Pancreas (tissue), 10 donors: ENCODE results near the gene CCR5AS.
A peak's percentile ranks its signal among the peaks of the same experiment; 100 is the strongest.

ENCODE experiments used
- ATAC-seq, 4 donors: fragments of 200-7000 bp; cut with Tn5 transposase; one replicate each; pipeline versions ENCODE4 v1.8.0 to v1.9.1; 2020; ENCODE audit warnings: mild to moderate bottlenecking in 4 of 4, moderate library complexity in 4 of 4
- DNase-seq, 6 donors: peaks; one replicate each; pipeline ENCODE4 v3.0.0-alpha.2; 2020
- FAIRE-seq: peaks from 2 replicates; lab custom pipeline; 2012; peaks lifted over from hg19 to GRCh38; lab: Jason Lieb, UNC
- H3K27ac ChIP-seq, 4 donors: fragments of 200-600 bp; sonication (generic); 1 replicate in 3 of 4; 2 replicates in 1 of 4; pipeline versions ENCODE4 v1.5.0 to v1.8.0; 2020
- H3K27me3 ChIP-seq, 4 donors: fragments of 200-600 bp; one replicate each; pipeline ENCODE4 v1.8.0; 2021
- H3K36me3 ChIP-seq, 3 donors: fragments of 200-600 bp; sonication (generic) in 1 of 3; one replicate each; pipeline versions ENCODE4 v1.5.0 to v1.8.0; 2020 to 2021
- H3K4me1 ChIP-seq, 3 donors: fragments of 200-600 bp; one replicate each; pipeline ENCODE4 v1.8.0; 2021
- H3K4me3 ChIP-seq, 4 donors: fragments of 200-600 bp; sonication (generic) in 2 of 4; one replicate each; pipeline versions ENCODE4 v1.5.0 to v1.8.0; 2020 to 2021
- H3K9me3 ChIP-seq, 4 donors: fragments of 200-600 bp; one replicate each; pipeline ENCODE4 v1.8.0; 2021
- WGBS, 2 donors: extraction: QIAGEN DNeasy Blood & Tissue Kit; methylation state at CpG; one replicate each; pipeline ENCODE4 v1.1.7; 2013; 5-methylcytosine and 5-hydroxymethylcytosine counted together
- intact Hi-C, 3 donors: fragments of 100-400 bp; cut with DNase I; formaldehyde crosslinking; loops; one replicate each; pipeline versions ENCODE4 v1.11.1 to v1.14.2; 2022
- TF ChIP-seq, protein P1 (sequence below), 4 donors: fragments of 200-600 bp; sonication (generic) in 3 of 4; IDR thresholded peaks; one replicate each; pipeline versions ENCODE4 v1.5.0 to v1.8.0; 2021; ENCODE audit warnings: antibody characterized with exemption in 4 of 4
- donor health status: healthy with polysubstance abuse.
- donor health status: DM: no; HTN: no; CAD: no; lungs with moderate emphysema.
- donor health status: DM: no; HTN: no; CAD: no.
- donor health status: control.
- donor health status: control.
- donor health status: Bipolar disorder and iron deficiency.
- donor health status: DM: yes; HTN: yes; CAD: no.
- donor health status: DM: no; HTN: no; CAD: no.
- donor health status: DM: no; HTN: no; CAD: no.
- donor health status: DM: yes; HTN: yes; CAD: no.

The CCR5AS gene

DNA sequence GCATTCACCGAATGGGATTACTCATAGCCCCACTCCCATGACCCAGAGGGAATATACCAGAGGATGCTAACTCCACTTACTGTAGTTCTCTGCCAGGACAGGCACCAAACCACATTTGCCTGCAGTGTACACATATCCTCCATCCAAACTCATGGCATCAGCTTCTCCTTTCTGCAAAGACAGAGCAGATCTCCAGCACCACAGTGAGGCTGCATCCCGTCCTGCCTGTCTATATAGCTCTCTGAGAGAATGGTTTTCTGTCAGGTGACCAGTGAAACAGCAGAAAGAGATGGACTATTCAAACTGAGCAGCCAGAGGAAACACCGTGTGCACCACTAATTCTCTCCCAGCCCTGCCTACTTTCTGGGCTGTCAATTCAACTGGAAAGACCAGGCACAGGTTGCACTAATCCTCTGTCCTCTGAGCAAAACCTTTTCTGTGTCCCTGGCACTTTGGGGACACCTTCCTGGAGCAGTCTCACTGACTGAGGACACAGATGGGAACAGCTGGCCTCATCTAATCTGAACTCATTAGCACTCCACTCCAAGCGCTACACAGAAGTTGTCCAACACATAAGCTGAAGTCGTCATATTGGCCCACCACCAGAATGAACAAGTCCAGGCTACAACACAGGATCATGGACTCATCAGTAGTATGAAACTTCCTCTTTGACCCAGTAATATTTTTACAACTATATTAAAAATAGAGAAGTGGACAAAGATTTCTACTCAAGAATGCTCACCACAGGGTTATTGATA is 40.5 kb upstream of the CCR5AS start:
- intact Hi-C loops = no loop called here
- Histone ChIP-seq H3K4me1 (no peaks in the 10 kb centered on the region), H3K9me3 (no peaks in the 10 kb centered on the region), H3K27ac (no peak overlapping the region), H3K27me3 (no peaks in the 10 kb centered on the region), H3K4me3 (no peak overlapping the region), H3K36me3 (peaks cover 0 to 16% (median 0%) of the 10 kb centered on the region in 3 donors)
- ATAC-seq = peak in 1 of 4 donors; percentile 41
- DNase-seq = no peak
- WGBS, 2 donors = 74 to 85% methylated on average over 5 of the region's 5 CpGs
- TF ChIP-seq, protein P1, sequence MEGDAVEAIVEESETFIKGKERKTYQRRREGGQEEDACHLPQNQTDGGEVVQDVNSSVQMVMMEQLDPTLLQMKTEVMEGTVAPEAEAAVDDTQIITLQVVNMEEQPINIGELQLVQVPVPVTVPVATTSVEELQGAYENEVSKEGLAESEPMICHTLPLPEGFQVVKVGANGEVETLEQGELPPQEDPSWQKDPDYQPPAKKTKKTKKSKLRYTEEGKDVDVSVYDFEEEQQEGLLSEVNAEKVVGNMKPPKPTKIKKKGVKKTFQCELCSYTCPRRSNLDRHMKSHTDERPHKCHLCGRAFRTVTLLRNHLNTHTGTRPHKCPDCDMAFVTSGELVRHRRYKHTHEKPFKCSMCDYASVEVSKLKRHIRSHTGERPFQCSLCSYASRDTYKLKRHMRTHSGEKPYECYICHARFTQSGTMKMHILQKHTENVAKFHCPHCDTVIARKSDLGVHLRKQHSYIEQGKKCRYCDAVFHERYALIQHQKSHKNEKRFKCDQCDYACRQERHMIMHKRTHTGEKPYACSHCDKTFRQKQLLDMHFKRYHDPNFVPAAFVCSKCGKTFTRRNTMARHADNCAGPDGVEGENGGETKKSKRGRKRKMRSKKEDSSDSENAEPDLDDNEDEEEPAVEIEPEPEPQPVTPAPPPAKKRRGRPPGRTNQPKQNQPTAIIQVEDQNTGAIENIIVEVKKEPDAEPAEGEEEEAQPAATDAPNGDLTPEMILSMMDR (IDR thresholded peaks at IDR 0.05) = no peak
- FAIRE-seq = no peak

DNA sequence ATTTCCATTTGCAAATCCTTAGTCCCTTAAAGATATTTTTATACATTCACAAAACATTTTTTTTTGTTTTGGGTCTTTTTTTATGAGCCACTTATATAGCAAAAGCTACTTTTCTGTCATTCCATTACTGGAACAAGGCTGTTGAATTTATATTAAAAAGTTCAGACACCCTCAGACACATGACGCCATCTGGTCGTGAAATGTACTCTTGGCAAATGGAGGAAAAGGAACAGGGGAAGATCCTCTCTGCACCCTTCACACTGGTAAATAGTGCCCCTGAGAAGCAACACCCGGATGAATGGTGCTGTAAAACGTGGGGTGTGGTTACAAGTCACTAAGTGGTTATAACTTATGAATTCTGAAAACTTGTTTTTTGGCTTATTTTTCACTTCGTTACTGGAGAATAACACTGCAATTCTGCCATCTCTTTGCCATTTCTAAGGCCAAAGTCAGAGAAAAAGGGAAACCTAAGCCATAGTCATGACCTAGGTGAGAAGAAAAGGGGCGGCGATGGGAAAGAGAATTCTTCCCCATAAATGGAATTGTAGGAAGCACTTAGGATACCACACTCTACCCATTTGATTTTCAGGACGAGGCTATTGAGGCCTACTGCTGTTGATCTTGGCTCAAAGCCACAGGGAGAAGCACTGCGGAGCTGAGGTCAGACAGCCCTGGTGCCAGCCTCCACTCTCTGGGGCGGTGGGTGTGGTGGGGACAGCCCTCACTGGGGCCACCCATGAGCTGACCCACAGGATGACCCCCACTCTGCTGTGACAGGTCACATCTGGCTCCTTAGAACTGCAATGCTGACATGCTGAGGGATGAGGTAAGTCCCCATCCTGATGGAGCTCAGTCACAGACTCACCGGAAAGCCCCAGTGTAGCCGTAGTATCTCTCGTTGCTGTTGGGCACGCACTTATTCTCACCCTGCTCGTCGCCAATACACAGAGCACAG is 36.0 kb upstream of the CCR5AS start:
- DNase-seq (no peak), ATAC-seq (peak in 2 of 4 donors; percentile 37 to 68), FAIRE-seq (no peak)
- Histone ChIP-seq H3K36me3 (peaks cover 0 to 22% (median 0%) of the 10 kb centered on the region in 3 donors), H3K9me3 (no peaks in the 10 kb centered on the region), H3K4me3 (no peak overlapping the region), H3K27me3 (no peaks in the 10 kb centered on the region), H3K27ac (no peak overlapping the region), H3K4me1 (no peaks in the 10 kb centered on the region)
- 66 to 70% methylated on average over 16 of the region's 16 CpGs for WGBS, 2 donors
- intact Hi-C loops = no loop called here
- TF ChIP-seq, protein P1 (IDR thresholded peaks at IDR 0.05) = peak in 1 of 4 donors; percentile 35

DNA sequence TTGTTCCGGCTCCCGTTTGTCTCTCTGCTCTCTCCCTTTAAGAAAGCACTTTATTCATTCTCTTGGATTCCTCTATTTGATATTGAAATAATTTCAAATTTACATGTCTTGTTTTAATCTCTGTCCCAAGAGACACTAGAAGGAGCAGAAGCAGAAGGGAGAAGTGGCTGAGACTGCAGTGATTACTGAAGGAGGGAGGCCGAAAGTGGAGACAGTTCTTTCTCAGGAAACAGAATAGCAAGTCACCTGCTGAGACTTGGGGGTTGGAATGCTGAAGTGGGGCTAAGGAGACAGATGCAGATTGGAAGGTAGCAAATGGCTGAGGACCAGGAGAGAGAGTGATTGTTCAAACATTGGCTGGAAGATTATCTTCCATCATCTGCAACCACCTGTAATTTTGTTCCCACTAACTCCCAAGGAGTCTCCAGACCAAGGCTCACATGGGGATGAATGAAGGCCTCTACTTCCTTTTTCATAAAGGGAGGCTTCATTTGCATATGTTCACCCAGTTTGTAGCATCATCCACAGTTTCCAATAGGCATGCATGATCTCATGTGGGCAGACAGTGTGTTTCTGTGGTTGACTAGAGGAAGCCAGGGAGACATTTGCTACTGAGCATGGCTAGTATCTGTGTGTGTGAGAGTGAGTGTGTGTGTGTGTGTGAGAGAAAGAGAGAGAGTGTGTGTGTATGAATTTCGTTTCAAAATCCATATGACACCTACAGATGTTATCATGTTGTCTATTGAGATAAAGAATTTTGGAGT is 33.8 kb upstream of the CCR5AS start:
- Histone ChIP-seq H3K9me3 (no peaks in the 10 kb centered on the region), H3K4me3 (no peak overlapping the region), H3K4me1 (no peaks in the 10 kb centered on the region), H3K27me3 (no peaks in the 10 kb centered on the region), H3K36me3 (peaks cover 0 to 12% (median 0%) of the 10 kb centered on the region in 3 donors), H3K27ac (no peak overlapping the region)
- FAIRE-seq (no peak), ATAC-seq (peak in 1 of 4 donors; percentile 59), DNase-seq (no peak)
- TF ChIP-seq, protein P1 (IDR thresholded peaks at IDR 0.05) = no peak
- 78 to 84% methylated on average over 4 of the region's 4 CpGs for WGBS, 2 donors
- intact Hi-C loops = no loop called here

DNA sequence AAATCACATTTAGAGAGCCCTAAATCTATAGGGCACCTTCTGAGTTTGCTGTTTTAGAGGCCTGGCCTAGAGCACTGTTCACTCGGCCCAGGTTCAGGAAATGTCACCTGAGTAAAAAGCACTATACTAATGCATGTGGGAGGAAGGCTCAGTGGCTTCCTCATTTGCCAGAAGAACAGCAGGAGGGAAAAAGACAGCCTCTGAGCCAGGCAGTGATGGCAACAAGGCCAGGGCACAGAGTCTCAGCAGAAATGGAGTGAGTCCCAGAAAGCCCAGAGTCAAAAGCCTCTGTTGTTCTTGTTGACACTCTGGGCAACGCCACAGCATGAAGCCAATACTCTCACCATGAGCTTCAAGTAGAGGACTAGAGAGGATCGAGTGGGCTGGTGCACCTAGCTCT is 32.0 kb upstream of the CCR5AS start:
- H3K9me3 ChIP-seq = no peaks in the 10 kb centered on the region
- WGBS, 2 donors = 83 to 87% methylated on average over 3 of the region's 3 CpGs
- no peaks in the 10 kb centered on the region for H3K4me1 ChIP-seq
- no peak for ATAC-seq
- FAIRE-seq = no peak
- no peaks in the 10 kb centered on the region for H3K27me3 ChIP-seq
- TF ChIP-seq, protein P1 (IDR thresholded peaks at IDR 0.05) = no peak
- no peak overlapping the region for H3K27ac ChIP-seq
- peaks cover 0 to 21% (median 0%) of the 10 kb centered on the region in 3 donors for H3K36me3 ChIP-seq
- intact Hi-C loops = no loop called here
- DNase-seq = no peak
- H3K4me3 ChIP-seq = no peak overlapping the region
